Right lobe of liver (tissue), 6 donors: ENCODE results near the gene VWA8. TPM values are rescaled to one million over a fixed set of nuclear protein-coding genes. Genes with fewer than 3 reads are reported as not detected.

Experiments used
- ATAC-seq, 4 donors: fragments of 200-7000 bp; cut with Tn5 transposase; one replicate each; pipeline ENCODE4 v1.9.1; 2020; ENCODE audit warnings: mild to moderate bottlenecking in 4 of 4, moderate library complexity in 4 of 4
- DNase-seq, 3 donors: peaks; one replicate each; pipeline ENCODE4 v3.0.0-alpha.2; 2020
- H3K27ac ChIP-seq, 3 donors: fragments of 200-600 bp; one replicate each; pipeline ENCODE4 v1.8.0; 2022
- H3K27me3 ChIP-seq, 2 donors: fragments of 200-600 bp; one replicate each; pipeline ENCODE4 v1.8.0; 2022
- H3K36me3 ChIP-seq, 4 donors: fragments of 200-600 bp; sonication (generic) in 1 of 4; one replicate each; pipeline versions ENCODE4 v1.5.1 to v1.8.0; 2017 to 2022; ENCODE audit warnings: control low read depth in 1 of 4
- H3K4me1 ChIP-seq, 4 donors: fragments of 200-600 bp; sonication (generic) in 1 of 4; one replicate each; pipeline versions ENCODE4 v1.5.1 to v1.8.0; 2017 to 2022; ENCODE audit warnings: control low read depth in 1 of 4
- H3K4me3 ChIP-seq, 3 donors: fragments of 200-600 bp; one replicate each; pipeline ENCODE4 v1.8.0; 2022
- H3K9me3 ChIP-seq, 4 donors: fragments of 200-600 bp; sonication (generic) in 1 of 4; one replicate each; pipeline versions ENCODE4 v1.5.1 to v1.8.0; 2017 to 2022; ENCODE audit warnings: control low read depth in 1 of 4
- CTCF ChIP-seq, 4 donors: fragments of 200-600 bp in 3 of 4; fragments of 450-650 bp in 1 of 4; IDR thresholded peaks; one replicate each; pipeline versions ENCODE4 v1.5.1 to v1.8.0; 2016 to 2022; ENCODE audit warnings: antibody characterized with exemption in 4 of 4, mild to moderate bottlenecking in 2 of 4
- POLR2A ChIP-seq: fragments of 450-650 bp; IDR thresholded peaks from one replicate; pipeline ENCODE4 v1.6.1; 2017; ENCODE audit warnings: antibody characterized with exemption, mild to moderate bottlenecking
- WGBS: methylation state at CpG from one replicate; pipeline ENCODE4 v1.1.6; 2018; ENCODE audit warnings: low coverage, low lambda C conversion rate; ENCODE audit not compliant: insufficient coverage; ENCODE audit errors: missing lambda C conversion rate; 5-methylcytosine and 5-hydroxymethylcytosine counted together
- intact Hi-C, 2 donors: fragments of 100-400 bp; cut with DNase I; formaldehyde crosslinking; loops; one replicate each; pipeline versions ENCODE4 v1.11.2 to v1.14.1; 2022
- total RNA-seq, 6 experiments: library from RNA; depleted of rRNA in 2 of 6; stranded (reverse); fragments of >200 nt in 2 of 6; fragmentation: NEBNext Ultra II Directional in 3 of 6; extraction: Animal tissue kit (Norgen Biotek cat#: 25700) in 3 of 6; gene quantifications; one replicate each; pipeline versions ENCODE4 v1.1.0 to v1.2.4, GENCODE V29; 2016 to 2023
- donor health status: DM: no; HTN: yes; CAD: no.
- donor health status: DM: no; HTN: no; CAD: no.
- donor health status: DM: no; HTN: no; CAD: no.
- donor health status: DM: no; HTN: yes; CAD: no.
- donor health status: DM: no; HTN: yes; CAD: no.

VWA8 gene
- total RNA-seq, 6 experiments from 2014 or later = 19.4 to 33.8 (median 30.8) TPM

DNA sequence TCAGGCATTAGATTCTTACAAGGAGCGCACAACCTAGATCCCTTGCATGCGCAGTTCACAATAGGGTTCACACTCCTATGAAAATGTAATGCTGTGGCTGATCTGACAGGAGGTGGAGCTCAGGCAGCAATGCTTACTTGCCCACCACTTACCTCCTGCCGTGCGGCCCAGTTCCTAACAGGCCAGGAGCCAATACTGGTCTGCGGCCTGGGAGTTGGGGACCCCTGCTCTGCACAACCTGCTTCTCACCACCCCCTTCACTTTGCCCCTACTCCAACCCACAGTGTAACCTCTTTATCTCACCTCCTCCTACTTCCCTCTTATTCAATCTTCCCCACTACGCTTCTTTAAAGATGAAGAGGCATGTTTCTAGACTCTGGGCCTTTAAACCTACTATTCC is 263.3 kb downstream of the VWA8 start:
- no peak overlapping the region for H3K4me3 ChIP-seq
- H3K27me3 ChIP-seq = no peaks in the 10 kb centered on the region
- 95% methylated on average over 3 of the region's 6 CpGs for WGBS
- DNase-seq (no peak), ATAC-seq (no peak)
- H3K9me3 ChIP-seq = no peaks in the 10 kb centered on the region
- peaks cover 0 to 28% (median 5%) of the 10 kb centered on the region in 4 donors for H3K4me1 ChIP-seq
- no peaks in the 10 kb centered on the region for H3K36me3 ChIP-seq
- intact Hi-C loops = no loop called here
- H3K27ac ChIP-seq = no peak overlapping the region
- TF ChIP-seq POLR2A = no peak
- no peak for TF ChIP-seq CTCF (IDR thresholded peaks at IDR 0.05)

- intact Hi-C loops = no loop called here
- TF ChIP-seq POLR2A = no peak
- no peak for TF ChIP-seq CTCF (IDR thresholded peaks at IDR 0.05)
- Histone ChIP-seq H3K36me3 (peaks cover 0 to 2% (median 0%) of the 10 kb centered on the region in 4 donors), H3K27ac (peak overlapping the region in 2 of 3 donors; percentile 19 to 23), H3K27me3 (no peaks in the 10 kb centered on the region), H3K4me1 (peaks cover 0 to 28% (median 5%) of the 10 kb centered on the region in 4 donors), H3K9me3 (no peaks in the 10 kb centered on the region), H3K4me3 (no peak overlapping the region)
- DNase-seq (no peak), ATAC-seq (peak; percentile 18 to 40 (median 38))
These were observed 264.5 kb downstream of the VWA8 start for GRCh38 chr13:41696163-41697003.

DNA sequence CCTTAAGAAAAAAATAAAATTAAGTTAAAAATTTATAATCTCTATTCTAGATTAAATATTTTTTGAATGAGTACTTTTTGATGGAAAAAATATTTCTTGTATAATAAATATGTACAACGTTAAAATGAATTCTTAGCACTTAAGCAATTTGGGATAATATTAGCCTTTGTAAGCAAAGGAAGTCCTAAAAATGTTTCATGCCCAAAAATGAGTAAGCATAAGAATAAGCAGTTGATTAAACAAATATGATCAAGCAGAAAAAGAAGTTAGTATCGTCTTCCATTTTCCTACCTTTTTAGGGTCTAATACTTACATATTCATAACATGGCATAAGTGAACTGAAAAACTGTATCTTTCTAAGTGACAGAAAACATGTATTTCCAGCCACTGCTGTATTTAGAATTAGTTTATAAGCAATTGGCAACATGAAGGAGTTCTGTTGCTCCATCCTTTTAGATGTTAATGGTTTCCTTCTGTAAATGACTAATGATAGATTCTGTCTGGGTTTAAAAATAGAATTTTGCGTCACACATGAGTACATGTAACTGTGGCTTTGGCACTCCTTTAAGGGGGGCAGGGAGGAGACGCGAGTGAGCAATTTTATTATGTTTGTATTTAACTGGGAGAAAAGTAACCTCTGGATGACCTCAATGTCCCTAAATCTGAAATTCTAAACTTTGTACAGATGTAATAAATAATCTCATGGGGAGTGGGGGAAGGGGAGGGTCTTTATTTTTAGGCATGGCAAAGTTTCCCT is 266.2 kb downstream of the VWA8 start:
- H3K36me3 ChIP-seq = peaks cover 0 to 18% (median 0%) of the 10 kb centered on the region in 4 donors
- DNase-seq (peak in 2 of 3 donors; percentile 50 to 54), ATAC-seq (peak; percentile 84 to 90 (median 85))
- H3K27ac ChIP-seq = peak overlapping the region; percentile 33 to 52 (median 51)
- H3K4me1 ChIP-seq = peaks cover 0 to 23% (median 2%) of the 10 kb centered on the region in 4 donors
- 27% methylated on average over 5 of the region's 5 CpGs for whole genome bisulfite sequencing
- H3K9me3 ChIP-seq = no peaks in the 10 kb centered on the region
- intact Hi-C loops = no loop called here
- H3K27me3 ChIP-seq = no peaks in the 10 kb centered on the region
- H3K4me3 ChIP-seq = no peak overlapping the region
- TF ChIP-seq CTCF (IDR thresholded peaks at IDR 0.05) = no peak
- TF ChIP-seq POLR2A = no peak

DNA sequence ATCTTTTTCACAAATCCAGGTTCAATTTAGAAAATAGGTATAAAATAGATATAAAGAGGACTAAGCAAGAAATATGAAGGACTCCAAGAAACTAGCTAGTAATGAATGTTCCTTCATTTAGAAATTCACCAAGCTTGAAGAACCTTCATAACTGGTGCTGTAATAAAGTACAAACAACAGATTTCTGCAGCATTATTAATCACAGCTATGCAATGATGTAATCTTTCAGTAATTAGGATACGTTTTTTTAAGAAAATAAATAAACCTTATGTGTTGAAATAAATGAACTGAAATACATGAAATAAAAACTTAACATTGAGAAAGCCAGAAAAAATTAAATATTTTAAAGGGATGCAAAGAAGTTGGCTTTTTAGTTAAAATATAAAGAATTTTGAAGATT is 267.5 kb downstream of the VWA8 start:
- no peaks in the 10 kb centered on the region for H3K27me3 ChIP-seq
- 20% methylated on average over 1 of the region's 1 CpG for WGBS
- no peak overlapping the region for H3K4me3 ChIP-seq
- peaks cover 0 to 23% (median 2%) of the 10 kb centered on the region in 4 donors for H3K4me1 ChIP-seq
- H3K36me3 ChIP-seq = peaks cover 0 to 25% (median 0%) of the 10 kb centered on the region in 4 donors
- no peaks in the 10 kb centered on the region for H3K9me3 ChIP-seq
- H3K27ac ChIP-seq = no peak overlapping the region
- intact Hi-C loops = no loop called here
- DNase-seq (no peak), ATAC-seq (no peak)
- no peak for TF ChIP-seq CTCF (IDR thresholded peaks at IDR 0.05)
- TF ChIP-seq POLR2A = no peak
